WTC11 (cell line): Measurements from ENCODE around the gene ESR2.

Source experiments
- CTCF ChIP-seq: fragments of 200-600 bp; IDR thresholded peaks from 2 replicates; pipeline ENCODE4 v1.8.0; 2022; ENCODE audit warnings: antibody characterized with exemption
- JUN ChIP-seq: sonication (generic); formaldehyde crosslinking; IDR thresholded peaks from 2 replicates; pipeline ENCODE4 v1.8.0; 2023; ENCODE audit warnings: mild to moderate bottlenecking, missing genetic modification reagents
- MYBL2 ChIP-seq: sonication (generic); formaldehyde crosslinking; IDR thresholded peaks from 2 replicates; pipeline ENCODE4 v1.8.1; 2023; ENCODE audit warnings: mild to moderate bottlenecking, moderate library complexity, missing genetic modification reagents
- SMAD4 ChIP-seq: sonication (generic); formaldehyde crosslinking; IDR thresholded peaks from 2 replicates; pipeline ENCODE4 v1.8.0; 2022; ENCODE audit warnings: mild to moderate bottlenecking, missing genetic modification reagents
- ZNF396 ChIP-seq: fragments of 250-450 bp; sonication (Bioruptor Pico); IDR thresholded peaks from 2 replicates; pipeline ENCODE4 v1.8.0; 2021; ENCODE audit warnings: mild to moderate bottlenecking, moderate library complexity, borderline replicate concordance

- TF ChIP-seq JUN (CRISPR knock-in tag) (no peak), CTCF (no peak), ZNF396 (CRISPR knock-in tag) (no peak), SMAD4 (CRISPR knock-in tag) (no peak), MYBL2 (no peak)
Observed at GRCh38 chr14:64238049-64238448, 56.1 kb downstream of the ESR2 start.
